Activated T-cell treated with anti-CD3 and anti-CD28 coated beads, Interleukin-2, amount 50 U/mL, for 4 hours (primary cell): ENCODE measurements around the gene NAV2. TPM values are rescaled to one million over a fixed set of nuclear protein-coding genes. Genes with fewer than 3 reads are reported as not detected.

Experiments
- ATAC-seq, 2 donors: fragments of 200-7000 bp; cut with Tn5 transposase; one replicate each; pipeline ENCODE4 v1.10.0; 2021
- DNase-seq: peaks from one replicate; pipeline ENCODE4 v3.0.0-alpha.2; 2020
- H3K27me3 Mint-ChIP-seq: one replicate; pipeline ENCODE4 v1.8.0; 2021; ENCODE audit warnings: low read depth, mixed read lengths
- H3K36me3 Mint-ChIP-seq: one replicate; pipeline ENCODE4 v1.8.0; 2022; ENCODE audit warnings: mixed read lengths; ENCODE audit not compliant: insufficient read depth
- H3K4me1 Mint-ChIP-seq: one replicate; pipeline ENCODE4 v1.8.0; 2021; ENCODE audit warnings: low read depth, mixed read lengths
- H3K4me3 Mint-ChIP-seq: one replicate; pipeline ENCODE4 v1.8.0; 2021; ENCODE audit warnings: mild to moderate bottlenecking, moderate library complexity, mixed read lengths
- H3K9me3 Mint-ChIP-seq: one replicate; pipeline ENCODE4 v1.8.0; 2021; ENCODE audit warnings: mixed read lengths
- total RNA-seq, 3 donors: library from RNA; stranded (reverse); gene quantifications; one replicate each; pipeline ENCODE4 v1.2.1, GENCODE V29; 2021

The NAV2 gene
- total RNA-seq, 3 donors from 2014 or later, result 0.08 to 0.60 (median 0.35) TPM

DNA sequence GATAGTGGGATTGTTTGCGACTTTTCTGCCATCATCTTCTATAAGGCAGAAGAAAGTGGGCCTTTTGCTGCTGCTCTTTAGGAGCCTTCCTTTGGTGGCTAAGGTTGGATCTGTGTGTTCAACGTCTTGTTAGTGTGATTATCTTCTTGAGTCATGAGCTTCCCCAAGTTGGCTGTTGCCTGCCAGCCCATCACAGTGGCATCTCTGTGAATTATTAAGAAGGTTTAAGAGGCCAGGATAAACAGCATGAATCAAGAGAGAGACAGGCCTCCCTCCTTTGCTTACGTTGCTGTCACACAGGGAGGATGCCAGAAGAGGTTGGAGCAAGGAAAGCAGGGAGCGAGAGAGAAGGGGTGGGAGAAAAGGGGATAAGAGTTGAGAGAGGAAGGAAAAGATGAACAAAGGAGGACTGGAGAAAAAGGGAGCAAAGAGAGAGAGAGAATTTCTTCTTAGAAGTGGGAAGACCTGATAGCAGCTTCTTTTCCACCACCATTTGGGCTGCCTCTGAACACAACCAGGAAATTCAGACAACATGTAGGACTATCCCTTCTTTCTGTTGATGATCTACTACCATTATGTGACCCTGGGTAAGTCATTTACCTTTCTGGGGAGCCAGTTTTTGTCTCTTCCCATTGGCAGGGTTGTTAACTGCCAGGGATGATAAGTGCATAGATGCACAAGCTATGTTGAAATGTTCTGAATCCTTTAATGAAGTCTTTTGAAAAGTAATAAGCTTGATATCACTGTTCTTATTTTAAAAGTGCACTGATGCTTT is 126.5 kb downstream of the NAV2 start:
- ATAC-seq (no peak), DNase-seq (no peak)
- no peaks in the 10 kb centered on the region for H3K9me3 Mint-ChIP-seq
- no peaks in the 10 kb centered on the region for H3K27me3 Mint-ChIP-seq
- no peaks in the 10 kb centered on the region for H3K36me3 Mint-ChIP-seq
- no peaks in the 10 kb centered on the region for H3K4me1 Mint-ChIP-seq
- H3K4me3 Mint-ChIP-seq, result no peak overlapping the region

DNA sequence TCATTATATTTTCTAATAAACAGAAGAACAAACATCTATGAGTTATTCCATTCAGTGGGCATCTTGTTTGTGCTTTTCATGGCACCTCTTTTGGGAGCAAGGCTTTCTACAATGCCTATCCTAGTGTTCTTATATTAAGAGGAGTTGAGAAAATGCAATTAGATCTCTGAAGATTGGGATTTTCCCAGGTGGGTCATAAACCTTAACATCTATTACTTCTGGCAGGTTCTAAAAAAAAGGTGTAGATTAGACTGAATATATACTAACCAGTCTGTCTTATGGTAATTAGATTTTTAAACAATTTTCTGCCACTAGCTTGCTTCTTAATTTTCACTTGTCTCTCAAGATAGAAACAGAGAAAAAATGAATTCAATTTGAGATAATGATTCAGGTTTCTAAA is 128.3 kb downstream of the NAV2 start:
- H3K9me3 Mint-ChIP-seq, result no peaks in the 10 kb centered on the region
- no peak overlapping the region for H3K4me3 Mint-ChIP-seq
- H3K36me3 Mint-ChIP-seq, result no peaks in the 10 kb centered on the region
- H3K4me1 Mint-ChIP-seq, result no peaks in the 10 kb centered on the region
- no peak for DNase-seq
- no peaks in the 10 kb centered on the region for H3K27me3 Mint-ChIP-seq
- ATAC-seq, result no peak

- no peaks in the 10 kb centered on the region for H3K9me3 Mint-ChIP-seq
- H3K36me3 Mint-ChIP-seq, result no peaks in the 10 kb centered on the region
- H3K27me3 Mint-ChIP-seq, result no peaks in the 10 kb centered on the region
- no peak overlapping the region for H3K4me3 Mint-ChIP-seq
- no peak for DNase-seq
- ATAC-seq, result no peak
- no peaks in the 10 kb centered on the region for H3K4me1 Mint-ChIP-seq
Observed at GRCh38 chr11:19842505-19842904, 129.9 kb downstream of the NAV2 start.

DNA sequence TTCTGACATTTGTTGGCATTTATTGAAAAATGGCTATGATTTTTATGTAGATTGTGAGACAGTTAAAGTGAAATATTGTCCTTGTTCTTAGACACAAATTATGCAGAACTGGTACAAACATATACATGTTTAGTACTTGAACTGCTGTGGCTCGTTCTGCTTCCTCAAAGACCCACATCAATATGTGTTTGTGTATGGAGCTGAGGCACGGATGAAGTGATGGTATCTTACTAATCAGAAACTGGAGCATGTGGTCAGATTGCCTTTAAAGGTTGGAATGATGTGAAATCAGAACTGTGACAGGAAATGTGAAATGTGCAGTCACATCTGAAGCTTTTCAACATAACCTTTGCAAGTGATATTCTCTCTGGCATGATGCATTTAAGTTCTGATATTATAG is 130.4 kb downstream of the NAV2 start:
- ATAC-seq (no peak), DNase-seq (no peak)

DNA sequence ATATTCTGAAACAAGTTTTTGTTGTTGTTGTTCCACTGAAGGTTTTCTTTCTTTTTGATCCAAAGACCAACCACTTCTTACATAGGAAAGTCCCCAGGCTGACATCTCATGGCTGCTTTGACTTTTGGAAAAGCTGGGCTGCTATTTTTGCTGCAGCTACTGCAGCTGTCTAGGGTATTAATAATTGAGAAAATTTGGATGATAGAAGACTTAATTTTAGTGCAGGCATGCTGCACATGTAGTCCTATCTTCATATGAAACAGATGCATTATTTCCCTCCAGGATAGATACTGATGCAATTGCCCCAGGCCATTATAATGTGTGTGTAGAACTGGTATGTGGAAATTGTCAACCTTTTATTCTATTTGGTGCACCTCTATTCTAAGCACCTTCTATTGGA is 131.4 kb downstream of the NAV2 start:
- DNase-seq, result no peak
- Mint-ChIP-seq H3K4me3 (no peak overlapping the region), H3K9me3 (no peaks in the 10 kb centered on the region), H3K27me3 (no peaks in the 10 kb centered on the region), H3K36me3 (no peaks in the 10 kb centered on the region), H3K4me1 (no peaks in the 10 kb centered on the region)
- ATAC-seq, result no peak

More for the DNA sequence above, 130.4 kb downstream of the NAV2 start:
- Mint-ChIP-seq H3K27me3 (no peaks in the 10 kb centered on the region), H3K36me3 (no peaks in the 10 kb centered on the region), H3K4me1 (no peaks in the 10 kb centered on the region), H3K9me3 (no peaks in the 10 kb centered on the region), H3K4me3 (no peak overlapping the region)

DNA sequence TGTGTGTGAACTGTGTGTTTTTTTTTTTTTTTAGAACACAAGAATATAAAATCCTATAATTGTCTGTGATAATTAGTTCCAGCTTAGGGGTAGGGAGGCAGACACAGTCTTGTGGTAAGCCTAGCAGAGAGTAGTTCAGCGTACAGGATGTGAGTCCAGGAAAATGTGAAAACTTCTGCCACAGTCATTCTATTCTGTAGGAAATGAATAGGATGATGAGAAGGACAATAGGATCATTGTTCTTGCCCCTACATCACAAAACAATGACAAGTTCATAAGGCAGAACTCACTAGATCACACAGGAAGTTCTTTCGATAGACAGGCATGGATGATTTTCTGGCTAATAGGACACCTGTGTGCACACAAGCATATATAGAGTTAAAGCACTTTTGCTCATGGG is 132.2 kb downstream of the NAV2 start:
- no peaks in the 10 kb centered on the region for H3K36me3 Mint-ChIP-seq
- H3K4me1 Mint-ChIP-seq, result no peaks in the 10 kb centered on the region
- ATAC-seq (no peak), DNase-seq (no peak)
- no peaks in the 10 kb centered on the region for H3K27me3 Mint-ChIP-seq
- H3K4me3 Mint-ChIP-seq, result no peak overlapping the region
- no peaks in the 10 kb centered on the region for H3K9me3 Mint-ChIP-seq

DNA sequence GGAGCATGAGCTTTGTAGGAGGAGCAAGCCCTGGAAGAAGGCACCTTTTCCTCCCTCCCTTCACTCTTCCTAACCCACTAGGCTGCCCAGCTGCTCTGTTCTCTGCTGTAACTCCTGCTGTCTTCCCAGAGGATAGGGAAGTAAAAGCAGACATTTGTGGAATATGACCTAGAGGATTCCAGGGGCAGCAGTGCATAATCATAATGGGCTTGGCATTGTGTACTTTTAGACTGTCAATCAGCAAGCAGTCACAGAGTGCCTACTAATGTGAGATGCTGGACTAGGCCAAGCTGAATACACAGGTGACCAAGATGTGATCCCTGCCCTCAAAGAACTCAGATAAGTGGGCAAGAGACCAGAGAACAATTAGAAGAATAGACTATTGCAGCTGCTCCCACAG is 133.0 kb downstream of the NAV2 start:
- ATAC-seq (no peak), DNase-seq (no peak)
- H3K4me3 Mint-ChIP-seq, result no peak overlapping the region
- H3K4me1 Mint-ChIP-seq, result no peaks in the 10 kb centered on the region
- no peaks in the 10 kb centered on the region for H3K27me3 Mint-ChIP-seq
- H3K9me3 Mint-ChIP-seq, result no peaks in the 10 kb centered on the region
- no peaks in the 10 kb centered on the region for H3K36me3 Mint-ChIP-seq

GRCh38 chr11:19846654-19847305 is 134.1 kb downstream of the NAV2 start:
- H3K4me3 Mint-ChIP-seq, result no peak overlapping the region
- peaks cover 4% of the 10 kb centered on the region for H3K9me3 Mint-ChIP-seq
- H3K36me3 Mint-ChIP-seq, result no peaks in the 10 kb centered on the region
- peaks cover 4% of the 10 kb centered on the region for H3K27me3 Mint-ChIP-seq
- ATAC-seq (no peak), DNase-seq (no peak)
- H3K4me1 Mint-ChIP-seq, result no peaks in the 10 kb centered on the region

DNA sequence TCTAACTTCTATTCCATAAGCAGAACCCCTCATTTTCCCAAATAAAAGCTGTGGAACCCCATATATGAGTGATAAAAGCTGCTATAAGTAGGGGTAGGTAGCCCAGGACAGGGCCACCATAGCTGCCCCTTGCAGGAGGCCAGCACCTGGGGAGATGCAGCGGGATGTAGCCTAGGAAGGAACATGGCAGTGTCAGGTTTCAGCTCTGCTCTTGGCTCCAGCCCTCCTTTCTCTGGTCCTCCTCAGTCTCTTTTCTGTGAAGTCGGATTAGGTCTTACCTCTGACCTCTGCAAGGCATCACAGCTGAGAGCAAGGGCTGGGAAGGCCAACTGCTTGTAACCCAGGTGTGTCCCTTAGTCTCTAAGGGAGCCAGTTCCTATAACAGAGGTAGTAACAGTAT is 135.6 kb downstream of the NAV2 start:
- H3K4me1 Mint-ChIP-seq, result no peaks in the 10 kb centered on the region
- peaks cover 5% of the 10 kb centered on the region for H3K9me3 Mint-ChIP-seq
- peaks cover 4% of the 10 kb centered on the region for H3K27me3 Mint-ChIP-seq
- ATAC-seq, result no peak
- no peaks in the 10 kb centered on the region for H3K36me3 Mint-ChIP-seq
- no peak overlapping the region for H3K4me3 Mint-ChIP-seq
- DNase-seq, result no peak

DNA sequence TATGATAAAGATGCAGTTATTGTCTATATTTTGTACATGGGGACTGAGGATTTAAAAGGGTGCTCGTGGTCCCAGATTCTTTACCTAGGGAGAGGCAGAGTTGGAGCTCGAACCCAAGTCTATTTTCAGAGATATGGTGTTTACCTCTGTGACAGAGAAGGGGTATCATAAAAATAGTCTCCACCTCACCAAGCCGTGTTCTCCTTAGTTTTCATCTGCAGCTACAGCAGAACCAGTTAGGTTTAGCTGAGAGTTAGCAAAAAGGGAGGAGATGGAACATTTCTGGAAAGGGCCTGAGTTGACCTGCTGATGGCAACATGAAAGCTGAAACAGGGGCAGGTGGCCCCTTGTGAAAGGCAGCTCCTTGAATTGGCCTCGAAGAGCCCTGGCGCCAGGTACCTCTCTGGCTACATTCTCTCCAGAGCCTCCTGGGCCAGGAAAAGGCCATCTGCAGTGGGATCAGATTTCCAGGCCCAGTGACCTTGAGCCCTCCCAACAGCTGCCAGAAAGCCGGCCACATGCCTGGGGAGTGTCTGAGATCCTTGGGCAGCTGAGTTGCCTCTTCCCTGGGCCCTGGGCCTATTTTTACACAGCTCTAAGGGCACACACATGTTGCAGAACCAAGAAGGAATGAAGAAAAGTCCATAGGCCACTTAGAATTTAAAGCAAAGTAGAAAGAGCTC is 136.6 kb downstream of the NAV2 start:
- Mint-ChIP-seq H3K27me3 (peaks cover 4% of the 10 kb centered on the region), H3K36me3 (no peaks in the 10 kb centered on the region), H3K4me1 (no peaks in the 10 kb centered on the region), H3K4me3 (no peak overlapping the region), H3K9me3 (peaks cover 5% of the 10 kb centered on the region)
- ATAC-seq, result no peak
- no peak for DNase-seq

DNA sequence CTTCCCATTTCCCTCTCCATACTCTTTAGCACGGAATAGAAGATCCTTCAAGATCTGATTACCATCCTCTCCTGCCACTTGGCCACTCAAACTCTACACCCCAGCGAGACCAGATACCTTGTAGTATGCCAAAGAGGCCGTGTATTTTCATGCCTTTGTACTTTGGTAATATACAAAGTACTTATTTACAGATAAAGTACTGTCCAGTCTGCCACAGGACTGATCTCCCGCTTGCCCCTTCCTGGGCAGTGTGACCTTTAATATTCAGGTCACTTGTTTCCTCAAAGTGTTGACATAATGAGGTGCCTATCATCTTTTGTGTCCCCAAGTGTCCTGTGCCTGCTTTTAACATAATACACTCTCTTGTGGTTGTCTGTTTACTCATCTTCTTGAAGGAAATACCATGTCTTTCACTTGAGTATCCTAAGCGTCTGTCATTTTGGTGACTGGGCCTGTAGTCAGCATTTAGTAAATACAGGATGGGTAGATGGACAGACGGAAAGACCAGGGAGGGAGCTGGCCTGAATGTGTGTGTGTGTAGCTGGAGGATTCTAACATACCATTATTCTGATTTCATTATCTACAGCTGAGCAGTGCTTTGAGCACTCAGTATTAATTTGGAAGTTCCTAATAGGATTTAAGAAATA is 137.4 kb downstream of the NAV2 start:
- peaks cover 5% of the 10 kb centered on the region for H3K9me3 Mint-ChIP-seq
- no peaks in the 10 kb centered on the region for H3K4me1 Mint-ChIP-seq
- ATAC-seq, result no peak
- DNase-seq, result no peak
- H3K27me3 Mint-ChIP-seq, result peaks cover 4% of the 10 kb centered on the region
- no peaks in the 10 kb centered on the region for H3K36me3 Mint-ChIP-seq
- no peak overlapping the region for H3K4me3 Mint-ChIP-seq

DNA sequence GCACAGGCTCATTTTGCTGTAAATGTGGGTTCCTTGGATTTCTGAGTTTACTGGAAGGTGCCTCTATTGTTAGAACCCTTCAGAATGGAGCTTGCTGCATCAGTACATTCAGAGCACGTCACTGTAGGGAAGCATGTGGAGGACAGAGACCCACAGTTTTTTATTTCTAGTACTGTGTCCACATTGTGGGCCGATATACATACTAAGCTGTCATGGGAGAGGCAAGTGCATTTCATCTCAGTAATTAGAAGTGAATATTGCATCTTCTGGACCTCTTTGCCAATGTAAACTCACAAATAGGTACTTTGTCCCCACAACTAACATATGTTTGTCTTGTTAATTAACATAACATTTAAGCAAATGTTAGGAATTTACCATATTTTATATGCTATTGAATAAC is 139.7 kb downstream of the NAV2 start:
- no peak overlapping the region for H3K4me3 Mint-ChIP-seq
- DNase-seq (no peak), ATAC-seq (no peak)
- peaks cover 4% of the 10 kb centered on the region for H3K27me3 Mint-ChIP-seq
- H3K36me3 Mint-ChIP-seq, result no peaks in the 10 kb centered on the region
- H3K4me1 Mint-ChIP-seq, result no peaks in the 10 kb centered on the region
- H3K9me3 Mint-ChIP-seq, result peaks cover 5% of the 10 kb centered on the region

DNA sequence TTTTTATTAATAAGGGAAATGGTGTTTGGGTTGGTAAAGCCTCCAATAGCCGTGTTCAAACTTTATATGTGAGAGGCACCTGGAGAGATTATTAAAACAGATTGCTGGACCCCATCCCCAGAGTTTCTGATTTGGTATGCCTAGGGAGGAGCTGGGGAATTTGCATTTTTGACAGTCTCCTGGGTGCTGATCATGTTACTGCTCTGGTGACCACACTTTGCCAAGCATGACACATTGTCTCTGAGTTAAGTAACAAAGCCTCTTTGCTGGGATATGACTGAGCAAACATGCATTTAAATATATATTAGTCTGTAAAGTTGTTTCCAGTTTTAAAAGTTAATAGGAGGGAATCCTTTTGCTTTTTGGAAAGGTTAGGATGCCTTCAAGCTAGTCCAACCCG is 140.4 kb downstream of the NAV2 start:
- Mint-ChIP-seq H3K36me3 (no peaks in the 10 kb centered on the region), H3K9me3 (peaks cover 5% of the 10 kb centered on the region), H3K4me3 (no peak overlapping the region), H3K27me3 (peaks cover 4% of the 10 kb centered on the region), H3K4me1 (no peaks in the 10 kb centered on the region)
- no peak for ATAC-seq
- no peak for DNase-seq

GRCh38 chr11:19853920-19854319 is 141.3 kb downstream of the NAV2 start:
- H3K9me3 Mint-ChIP-seq, result peaks cover 5% of the 10 kb centered on the region
- H3K4me3 Mint-ChIP-seq, result no peak overlapping the region
- H3K4me1 Mint-ChIP-seq, result no peaks in the 10 kb centered on the region
- DNase-seq (no peak), ATAC-seq (no peak)
- H3K27me3 Mint-ChIP-seq, result peaks cover 4% of the 10 kb centered on the region
- H3K36me3 Mint-ChIP-seq, result no peaks in the 10 kb centered on the region
